ENCODE results near the gene SLCO4A1. TPM values are rescaled to one million over a fixed set of nuclear protein-coding genes. Genes with fewer than 3 reads are reported as not detected.

Gene SLCO4A1
- total and polyA plus RNA-seq, 2 of the 4 experiments (the other 2 are of a cell fraction) = 0.72 to 1.1 TPM

- ChIA-PET CTCF (interaction anchor here (1.6 kb wide), 1 partner anchor 12 kb away, joined by 3 read pairs; no protein-coding TSS in a partner anchor), POLR2A (ENCODE audit: unreplicated experiment) (no interaction called here)
- TF ChIP-seq POLR2A (IDR thresholded peaks at IDR 0.05; ENCODE audit: low read depth, low read length) (no peak), MAZ (IDR thresholded peaks at IDR 0.05; ENCODE audit: borderline replicate concordance, low read depth, low read length) (no peak)
- Histone ChIP-seq H2AK5ac (ENCODE audit: low read depth, low read length) (no peak overlapping the region), H3K23ac (ENCODE audit: low read depth, low read length) (no peak overlapping the region), H4K91ac (ENCODE audit: insufficient read depth, low read depth, low read length) (no peak overlapping the region), H2BK20ac (ENCODE audit: low read depth, low read length) (no peak overlapping the region), H3K4me3 (ENCODE audit: insufficient read depth, low read depth, low read length) (no peak overlapping the region), H3K9ac (ENCODE audit: low read depth, low read length) (no peak overlapping the region), H3K4me1 (ENCODE audit: control insufficient read depth, insufficient read depth, low read length) (no peaks in the 10 kb centered on the region), H3K14ac (replicated peaks; ENCODE audit: low read depth, low read length) (no peak overlapping the region), H2AFZ (replicated peaks; ENCODE audit: low read length, poor library complexity) (no peak overlapping the region), H3K56ac (ENCODE audit: extremely low read depth, insufficient read depth, low read length) (no peak overlapping the region), H3K9me1 (ENCODE audit: insufficient read depth, low read length) (no peaks in the 10 kb centered on the region), H3K4me2 (ENCODE audit: low read depth, low read length) (no peak overlapping the region), H2AK9ac (replicated peaks; ENCODE audit: low read depth, low read length, poor library complexity) (no peak overlapping the region), H4K5ac (ENCODE audit: low read depth, low read length) (no peak overlapping the region), H2BK120ac (ENCODE audit: low read depth, low read length) (no peak overlapping the region), H2BK5ac (ENCODE audit: low read depth, low read length, poor library complexity, severe bottlenecking) (no peak overlapping the region), H4K8ac (ENCODE audit: low read depth in 2 of 2, low read length in 2 of 2) (no peak overlapping the region), H3K18ac (ENCODE audit: low read depth, low read length) (no peak overlapping the region), H3K9me3 (ENCODE audit: control insufficient read depth, insufficient read depth, low read length) (no peaks in the 10 kb centered on the region), H3K4ac (ENCODE audit: low read depth, low read length) (no peak overlapping the region), H3K79me1 (ENCODE audit: low read depth in 1 of 2, low read length in 2 of 2) (no peaks in the 10 kb centered on the region), H3K27me3 (ENCODE audit: control insufficient read depth, insufficient read depth, low read length) (peaks cover 29% of the 10 kb centered on the region), H3K27ac (ENCODE audit: insufficient read depth, low read length) (no peak overlapping the region), H2BK15ac (ENCODE audit: low read depth, low read length) (no peak overlapping the region), H3K36me3 (ENCODE audit: control insufficient read depth, insufficient read depth, low read length) (no peaks in the 10 kb centered on the region), H4K20me1 (ENCODE audit: insufficient read depth, low read length) (no peaks in the 10 kb centered on the region)
- in situ Hi-C loops (cut with MboI; ENCODE audit: low sequenced_read_pairs) = loop anchor here (25.0 kb wide), 1 partner anchor 322 kb away; the partner anchor contains the start of gene BHLHE23
- intact Hi-C loops (cut with micrococcal nuclease) = no loop called here
- no TSS peak for BruUV-seq (replicated peaks)
- dilution Hi-C loops (cut with HindIII; ENCODE audit: low sequenced_read_pairs, unreplicated experiment) = no loop called here
- 82% methylated on average over 6 of the region's 17 CpGs; no CpG with 5 or more reads in 1 of the 2 experiments for WGBS, 2 experiments (ENCODE audit: extremely low coverage in 2 of 2, insufficient read length in 1 of 2)
- ATAC-seq (ENCODE audit: low read depth) (no peak), DNase-seq (no peak)
Measured at GRCh38 chr20:62689861-62690260, 47.6 kb downstream of the SLCO4A1 start.

Measured in IMR-90 (cell line).